ENCODE data around the gene IL17B.

IL17B gene

DNA sequence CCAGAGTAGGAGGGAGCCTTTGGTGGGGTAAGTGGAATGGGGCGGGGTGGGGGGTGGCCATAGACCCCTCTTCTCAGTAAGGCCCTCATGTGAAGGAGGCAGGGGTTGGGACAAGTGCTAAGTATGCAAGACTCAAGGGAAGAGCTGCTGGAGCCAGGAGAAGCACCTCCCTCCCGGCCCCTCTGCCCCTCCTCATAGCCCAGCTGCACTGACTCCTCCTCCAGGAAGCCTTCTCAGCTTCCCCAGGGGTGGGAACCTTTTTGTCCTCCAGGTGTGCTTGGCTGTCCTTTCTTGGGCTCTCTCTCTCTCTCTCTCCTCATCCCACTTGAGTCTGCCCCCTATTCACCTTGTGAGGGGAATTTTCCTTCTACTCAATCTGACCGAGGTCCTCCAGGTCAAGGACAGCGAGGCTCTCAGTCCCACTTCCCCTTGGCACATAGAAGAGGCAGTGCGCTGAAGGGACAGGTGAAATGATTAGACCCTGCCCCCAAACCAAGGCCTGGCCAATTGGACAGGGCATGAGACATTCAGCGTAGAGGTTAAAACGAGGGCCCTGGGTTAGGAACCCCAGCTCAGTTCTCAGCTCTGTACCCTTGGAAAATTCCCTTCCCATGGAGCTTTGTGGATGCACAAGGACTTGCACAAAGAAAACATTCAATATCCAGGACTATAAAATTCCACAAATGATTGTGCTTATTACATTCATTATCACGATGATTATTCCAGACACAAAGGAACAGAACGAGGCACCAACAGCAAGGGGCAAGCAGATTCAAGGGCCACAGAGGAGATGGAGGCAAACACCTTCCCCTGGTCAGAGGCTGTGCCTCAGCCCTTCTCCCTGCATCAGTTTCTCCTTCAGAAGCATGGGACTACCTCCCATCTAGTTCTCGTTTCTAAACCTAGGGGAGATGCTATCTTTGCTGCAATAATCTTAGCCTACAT lies 45.6 kb upstream of the IL17B start:
- H3K9me3 ChIP-seq, result no peaks in the 10 kb centered on the region
- no peak overlapping the region for H3K4me3 ChIP-seq (ENCODE audit: low read depth in 1 of 2, low read length in 1 of 2)
- no peak overlapping the region for H3K27ac ChIP-seq
- no peaks in the 10 kb centered on the region for H3K36me3 ChIP-seq
- H3K27me3 ChIP-seq, result no peaks in the 10 kb centered on the region
- peaks cover 42 to 53% of the 10 kb centered on the region in 2 experiments for H3K4me1 ChIP-seq (ENCODE audit: control insufficient read depth in 1 of 2, insufficient read depth in 1 of 2, low read depth in 1 of 2, low read length in 1 of 2)
- TF ChIP-seq, protein P1, sequence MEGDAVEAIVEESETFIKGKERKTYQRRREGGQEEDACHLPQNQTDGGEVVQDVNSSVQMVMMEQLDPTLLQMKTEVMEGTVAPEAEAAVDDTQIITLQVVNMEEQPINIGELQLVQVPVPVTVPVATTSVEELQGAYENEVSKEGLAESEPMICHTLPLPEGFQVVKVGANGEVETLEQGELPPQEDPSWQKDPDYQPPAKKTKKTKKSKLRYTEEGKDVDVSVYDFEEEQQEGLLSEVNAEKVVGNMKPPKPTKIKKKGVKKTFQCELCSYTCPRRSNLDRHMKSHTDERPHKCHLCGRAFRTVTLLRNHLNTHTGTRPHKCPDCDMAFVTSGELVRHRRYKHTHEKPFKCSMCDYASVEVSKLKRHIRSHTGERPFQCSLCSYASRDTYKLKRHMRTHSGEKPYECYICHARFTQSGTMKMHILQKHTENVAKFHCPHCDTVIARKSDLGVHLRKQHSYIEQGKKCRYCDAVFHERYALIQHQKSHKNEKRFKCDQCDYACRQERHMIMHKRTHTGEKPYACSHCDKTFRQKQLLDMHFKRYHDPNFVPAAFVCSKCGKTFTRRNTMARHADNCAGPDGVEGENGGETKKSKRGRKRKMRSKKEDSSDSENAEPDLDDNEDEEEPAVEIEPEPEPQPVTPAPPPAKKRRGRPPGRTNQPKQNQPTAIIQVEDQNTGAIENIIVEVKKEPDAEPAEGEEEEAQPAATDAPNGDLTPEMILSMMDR (IDR thresholded peaks at IDR 0.05), result no peak

GRCh38 chr5:149423794-149424268 lies 44.7 kb upstream of the IL17B start:
- Histone ChIP-seq H3K27me3 (no peaks in the 10 kb centered on the region), H3K36me3 (no peaks in the 10 kb centered on the region), H3K27ac (no peak overlapping the region), H3K4me1 (ENCODE audit: control insufficient read depth in 1 of 2, insufficient read depth in 1 of 2, low read depth in 1 of 2, low read length in 1 of 2) (peaks cover 35 to 45% of the 10 kb centered on the region in 2 experiments), H3K4me3 (ENCODE audit: low read depth in 1 of 2, low read length in 1 of 2) (no peak overlapping the region), H3K9me3 (no peaks in the 10 kb centered on the region)
- TF ChIP-seq, protein P1 (IDR thresholded peaks at IDR 0.05), result no peak

- peaks cover 29 to 40% of the 10 kb centered on the region in 2 experiments for H3K4me1 ChIP-seq (ENCODE audit: control insufficient read depth in 1 of 2, insufficient read depth in 1 of 2, low read depth in 1 of 2, low read length in 1 of 2)
- H3K4me3 ChIP-seq (ENCODE audit: low read depth in 1 of 2, low read length in 1 of 2), result no peak overlapping the region
- H3K27ac ChIP-seq, result no peak overlapping the region
- H3K27me3 ChIP-seq, result no peaks in the 10 kb centered on the region
- no peaks in the 10 kb centered on the region for H3K9me3 ChIP-seq
- TF ChIP-seq, protein P1 (IDR thresholded peaks at IDR 0.05), result no peak
- H3K36me3 ChIP-seq, result no peaks in the 10 kb centered on the region
Measured at GRCh38 chr5:149423049-149423793, 44.1 kb upstream of the IL17B start.

- Histone ChIP-seq H3K27ac (no peak overlapping the region), H3K36me3 (no peaks in the 10 kb centered on the region), H3K4me1 (ENCODE audit: control insufficient read depth in 1 of 2, insufficient read depth in 1 of 2, low read depth in 1 of 2, low read length in 1 of 2) (peaks cover 28 to 40% of the 10 kb centered on the region in 2 experiments), H3K27me3 (no peaks in the 10 kb centered on the region), H3K4me3 (ENCODE audit: low read depth in 1 of 2, low read length in 1 of 2) (no peak overlapping the region), H3K9me3 (no peaks in the 10 kb centered on the region)
- TF ChIP-seq, protein P1 (IDR thresholded peaks at IDR 0.05), result no peak
Measured at GRCh38 chr5:149422366-149423048, 43.4 kb upstream of the IL17B start.

GRCh38 chr5:149421834-149422233 lies 42.7 kb upstream of the IL17B start:
- no peak overlapping the region for H3K4me3 ChIP-seq (ENCODE audit: low read depth in 1 of 2, low read length in 1 of 2)
- H3K27ac ChIP-seq, result no peak overlapping the region
- H3K9me3 ChIP-seq, result no peaks in the 10 kb centered on the region
- TF ChIP-seq, protein P1 (IDR thresholded peaks at IDR 0.05), result no peak
- peaks cover 28 to 40% of the 10 kb centered on the region in 2 experiments for H3K4me1 ChIP-seq (ENCODE audit: control insufficient read depth in 1 of 2, insufficient read depth in 1 of 2, low read depth in 1 of 2, low read length in 1 of 2)
- H3K27me3 ChIP-seq, result no peaks in the 10 kb centered on the region
- H3K36me3 ChIP-seq, result no peaks in the 10 kb centered on the region

All from neutrophil (primary cell).